Measurements from ENCODE around the gene PDZRN3. TPM values are rescaled to one million over a fixed set of nuclear protein-coding genes. Genes with fewer than 3 reads are reported as not detected.

The PDZRN3 gene
- total RNA-seq, 6 donors from 2014 or later, result 7.0 to 50.3 (median 18.4) TPM

GRCh38 chr3:73353649-73354217 is 271.0 kb downstream of the PDZRN3 start:
- Histone ChIP-seq H3K27ac (no peak overlapping the region), H3K4me3 (no peak overlapping the region), H3K4me1 (no peaks in the 10 kb centered on the region), H3K9me3 (no peaks in the 10 kb centered on the region), H3K27me3 (no peaks in the 10 kb centered on the region), H3K36me3 (no peaks in the 10 kb centered on the region)
- TF ChIP-seq POLR2AphosphoS5 (IDR thresholded peaks at IDR 0.05) (no peak), EP300 (IDR thresholded peaks at IDR 0.05) (no peak), CTCF (IDR thresholded peaks at IDR 0.05) (no peak), POLR2A (IDR thresholded peaks at IDR 0.05) (no peak)
- DNase-seq, result no peak
- WGBS, 2 donors, result 63 to 77% methylated on average over 7 of the region's 7 CpGs
- ATAC-seq (ENCODE audit: low FRiP score in 2 of 2), result no peak

- no peak overlapping the region for H3K4me3 ChIP-seq
- 67% methylated on average over 8 of the region's 8 CpGs for WGBS, 2 donors
- DNase-seq, result no peak
These were observed 271.7 kb downstream of the PDZRN3 start for GRCh38 chr3:73352841-73353645.

GRCh38 chr3:73351423-73352071 is 273.2 kb downstream of the PDZRN3 start:
- WGBS, 2 donors, result 55 to 67% methylated on average over 9 of the region's 9 CpGs
- H3K27ac ChIP-seq, result no peak overlapping the region
- H3K36me3 ChIP-seq, result no peaks in the 10 kb centered on the region
- no peak for TF ChIP-seq POLR2A (IDR thresholded peaks at IDR 0.05)
- TF ChIP-seq CTCF (IDR thresholded peaks at IDR 0.05), result no peak
- no peak for TF ChIP-seq POLR2AphosphoS5 (IDR thresholded peaks at IDR 0.05)
- no peak for TF ChIP-seq EP300 (IDR thresholded peaks at IDR 0.05)
- H3K9me3 ChIP-seq, result no peaks in the 10 kb centered on the region
- ATAC-seq (ENCODE audit: low FRiP score in 2 of 2), result peak in 1 of 2 donors; percentile 44
- no peaks in the 10 kb centered on the region for H3K4me1 ChIP-seq
- no peak overlapping the region for H3K4me3 ChIP-seq
- H3K27me3 ChIP-seq, result no peaks in the 10 kb centered on the region
- DNase-seq, result no peak

More at GRCh38 chr3:73352841-73353645, 271.7 kb downstream of the PDZRN3 start:
- TF ChIP-seq POLR2A (IDR thresholded peaks at IDR 0.05), result no peak
- TF ChIP-seq POLR2AphosphoS5 (IDR thresholded peaks at IDR 0.05), result no peak
- TF ChIP-seq CTCF (IDR thresholded peaks at IDR 0.05), result no peak
- TF ChIP-seq EP300 (IDR thresholded peaks at IDR 0.05), result no peak
- no peaks in the 10 kb centered on the region for H3K36me3 ChIP-seq
- H3K9me3 ChIP-seq, result no peaks in the 10 kb centered on the region
- ATAC-seq (ENCODE audit: low FRiP score in 2 of 2), result no peak
- H3K27ac ChIP-seq, result no peak overlapping the region
- H3K27me3 ChIP-seq, result no peaks in the 10 kb centered on the region
- H3K4me1 ChIP-seq, result no peaks in the 10 kb centered on the region

GRCh38 chr3:73350996-73351395 is 273.7 kb downstream of the PDZRN3 start:
- peak in 1 of 2 donors; percentile 20 for ATAC-seq (ENCODE audit: low FRiP score in 2 of 2)
- no peak for TF ChIP-seq POLR2AphosphoS5 (IDR thresholded peaks at IDR 0.05)
- no peak for TF ChIP-seq POLR2A (IDR thresholded peaks at IDR 0.05)
- TF ChIP-seq EP300 (IDR thresholded peaks at IDR 0.05), result no peak
- TF ChIP-seq CTCF (IDR thresholded peaks at IDR 0.05), result no peak
- H3K27me3 ChIP-seq, result no peaks in the 10 kb centered on the region
- H3K4me1 ChIP-seq, result no peaks in the 10 kb centered on the region
- no peak overlapping the region for H3K4me3 ChIP-seq
- no peak overlapping the region for H3K27ac ChIP-seq
- no peaks in the 10 kb centered on the region for H3K36me3 ChIP-seq
- 71 to 81% methylated on average over 6 of the region's 6 CpGs for WGBS, 2 donors
- H3K9me3 ChIP-seq, result no peaks in the 10 kb centered on the region
- DNase-seq, result no peak
